ENCODE measurements around the gene STK32C.
"Not testable (repeated sequence)": the region's sequence is repeated elsewhere in the genome, so short reads cannot be mapped to it uniquely, and the experiment has no call there.

Gene STK32C

DNA sequence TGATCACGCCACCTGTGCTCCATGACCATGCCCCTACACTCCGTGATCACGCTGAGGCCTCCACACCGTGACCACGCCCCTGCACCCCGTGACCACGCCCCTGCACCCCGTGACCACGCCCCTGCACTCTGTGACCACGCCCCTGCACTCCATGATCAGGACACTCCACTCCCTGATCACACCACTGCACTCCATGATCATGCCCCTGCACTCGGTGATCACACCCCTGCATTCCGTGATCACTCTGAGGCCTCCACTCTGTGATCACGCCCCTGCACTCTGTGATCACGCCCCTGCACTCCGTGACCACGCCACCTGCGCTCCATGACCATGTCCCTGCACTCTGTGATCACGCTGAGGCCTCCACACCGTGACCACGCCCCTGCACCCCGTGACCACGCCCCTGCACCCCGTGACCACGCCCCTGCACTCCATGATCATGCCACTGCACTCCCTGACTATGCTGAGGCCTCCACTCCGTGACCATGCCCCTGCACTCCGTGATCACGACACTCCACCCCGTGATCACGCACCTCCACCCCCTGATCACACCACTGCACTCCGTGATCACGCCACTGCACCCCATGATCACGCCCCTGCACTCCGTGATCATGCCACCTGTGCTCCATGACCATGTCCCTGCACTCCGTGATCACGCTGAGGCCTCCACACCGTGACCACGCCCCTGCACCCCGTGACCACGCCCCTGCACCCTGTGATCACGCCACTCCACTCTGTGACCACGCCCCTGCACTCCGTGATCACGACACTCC, 27.7 kb downstream of the STK32C start:
- no peak for DNase-seq

DNA sequence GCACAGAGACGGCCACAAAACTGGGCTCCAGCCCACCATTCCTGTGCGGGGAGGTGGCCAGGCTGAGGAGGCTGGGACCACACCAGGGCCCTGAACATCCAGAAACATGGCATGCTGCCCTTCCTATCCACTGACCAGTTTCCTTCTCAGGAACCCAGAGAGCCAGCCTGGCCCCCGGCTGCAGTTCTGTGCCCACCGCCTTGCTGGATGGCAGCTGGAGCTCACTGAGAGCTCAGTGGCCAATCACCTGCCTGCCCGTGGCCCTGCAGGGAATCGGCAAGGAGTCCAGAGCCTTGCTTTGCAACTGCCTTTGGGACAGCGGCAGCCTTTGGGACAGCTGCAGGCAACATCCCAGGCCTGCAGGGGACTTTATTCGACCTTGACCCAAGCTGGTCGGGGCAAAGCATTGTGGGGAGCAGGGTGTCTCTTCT, 30.4 kb downstream of the STK32C start:
- no peak for DNase-seq

GRCh38 chr10:132276706-132277105, 31.0 kb downstream of the STK32C start:
- no peak for DNase-seq

- DNase-seq = no peak
Observed at GRCh38 chr10:132276179-132276675, 31.5 kb downstream of the STK32C start.

DNA sequence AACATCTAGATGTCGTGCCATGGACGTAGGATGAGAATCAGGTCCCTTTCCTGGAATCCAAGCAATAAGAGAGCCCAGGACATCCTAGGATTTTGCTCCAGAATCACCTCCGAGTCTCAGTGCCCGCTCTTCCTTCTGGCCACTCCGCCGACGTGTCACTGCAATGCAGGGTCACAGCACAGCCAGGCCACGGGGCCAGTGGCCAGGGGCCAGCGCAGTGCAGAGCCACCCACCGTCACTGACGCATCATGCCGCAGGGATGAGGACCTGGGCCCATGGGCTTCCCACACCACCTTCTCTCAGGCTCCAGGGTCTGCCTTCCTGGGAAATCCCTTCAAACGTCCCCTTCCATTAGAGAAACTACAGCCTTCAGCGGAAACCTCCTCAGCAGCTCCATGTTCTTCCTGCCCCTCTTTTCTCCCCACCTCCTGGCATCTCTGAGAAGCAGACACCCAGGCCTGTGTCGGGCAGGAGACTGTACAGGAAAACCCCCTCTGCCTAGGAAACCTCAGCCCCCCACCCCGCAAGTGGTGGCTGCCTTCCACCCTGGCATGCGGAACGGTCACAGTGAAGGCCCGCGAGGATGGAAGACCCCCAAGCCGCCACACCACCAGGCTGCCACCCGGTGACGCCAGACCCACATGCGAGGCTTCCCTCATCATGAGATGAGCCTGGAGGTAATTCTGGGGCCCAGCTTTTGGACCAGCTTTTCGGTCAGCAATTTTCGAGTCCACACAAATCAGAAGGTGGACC, 32.1 kb downstream of the STK32C start:
- DNase-seq = no peak

DNA sequence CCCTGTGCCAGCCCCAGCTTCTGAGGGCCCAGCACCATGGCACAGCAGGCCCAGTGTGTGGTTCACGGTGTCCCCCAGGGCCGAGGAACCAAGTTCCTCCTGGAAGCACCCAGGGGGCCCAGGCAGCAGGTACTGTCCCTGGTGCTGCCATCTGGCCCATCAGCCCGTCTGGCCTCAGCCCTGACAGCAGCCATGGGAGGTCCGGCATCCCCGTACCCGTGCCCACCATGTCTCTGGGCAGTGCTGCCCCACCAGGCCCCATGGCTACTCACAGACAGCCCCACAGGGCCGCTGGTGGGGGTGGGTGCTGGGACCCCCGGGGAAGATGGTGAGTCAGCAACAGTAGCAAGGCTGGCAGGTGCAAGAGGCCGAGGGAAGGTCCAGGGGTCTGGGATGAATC, 32.8 kb downstream of the STK32C start:
- DNase-seq = no peak

- no peak for DNase-seq
Observed at GRCh38 chr10:132274581-132274980, 33.2 kb downstream of the STK32C start.

GRCh38 chr10:132273966-132274365, 33.8 kb downstream of the STK32C start:
- DNase-seq = no peak

DNA sequence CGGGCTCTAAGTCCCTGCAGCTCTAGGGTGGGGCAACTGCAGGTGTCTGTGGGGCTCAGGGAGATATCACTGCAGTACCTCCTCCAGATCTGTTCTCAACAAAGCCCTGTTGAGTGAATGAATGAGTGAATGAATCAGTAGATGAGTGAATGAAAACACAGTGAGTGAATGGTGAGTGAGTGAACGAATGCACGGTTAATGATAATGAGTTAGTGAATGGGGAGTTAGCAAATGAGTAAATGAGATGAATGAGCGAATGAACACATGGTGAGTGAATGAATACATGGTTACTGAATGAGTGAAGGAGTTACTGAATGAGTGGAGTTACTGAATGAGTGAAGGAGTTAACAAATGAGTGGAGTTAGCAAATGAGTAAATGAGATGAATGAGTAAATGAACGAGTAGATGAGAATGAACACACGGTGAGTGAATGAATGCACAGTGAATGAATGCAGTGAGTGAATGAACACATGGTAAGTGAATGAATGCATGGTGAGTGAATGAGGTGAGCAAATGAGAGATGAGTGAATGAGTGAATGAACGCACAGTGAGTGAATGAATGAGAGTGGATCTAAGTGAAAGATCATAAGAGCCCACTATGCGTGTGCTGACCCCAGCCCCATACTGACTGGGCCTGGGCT, 34.3 kb downstream of the STK32C start:
- DNase-seq = no peak

DNA sequence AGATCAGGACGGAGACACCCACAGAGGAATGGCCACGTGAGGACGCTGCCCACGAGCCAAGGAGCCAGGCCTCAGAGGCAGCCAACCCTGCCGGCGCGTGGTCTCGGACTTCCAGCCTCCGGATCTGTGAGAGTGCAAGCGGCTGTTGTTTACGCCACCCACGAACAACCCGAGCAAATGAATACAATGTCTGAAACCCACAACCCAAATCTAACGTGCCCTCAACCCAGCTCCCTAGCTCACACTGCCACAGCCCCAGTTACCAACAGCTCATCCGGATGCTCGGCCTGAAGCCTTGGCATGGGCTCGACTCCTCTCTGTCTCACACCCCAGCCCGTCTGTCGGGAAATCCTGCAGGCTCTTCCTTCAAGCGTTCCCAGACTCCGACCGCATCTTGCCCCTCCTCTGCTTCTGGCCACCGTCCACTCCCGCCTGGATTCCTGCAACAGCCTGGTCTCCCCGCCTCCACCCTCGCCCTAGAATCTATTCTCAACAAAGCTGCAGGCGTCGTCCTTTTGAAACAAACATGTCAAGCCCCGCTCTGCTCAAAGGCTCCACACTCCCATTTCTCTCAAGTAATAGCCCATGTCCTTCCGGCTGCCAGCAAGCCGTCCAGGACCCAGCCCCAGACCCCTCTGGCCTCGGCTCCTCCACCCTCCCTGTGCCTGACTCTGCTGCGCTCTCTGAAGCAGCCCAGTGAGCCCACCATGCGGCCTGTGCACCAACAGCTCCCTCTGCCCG, 35.3 kb downstream of the STK32C start:
- DNase-seq = no peak

DNA sequence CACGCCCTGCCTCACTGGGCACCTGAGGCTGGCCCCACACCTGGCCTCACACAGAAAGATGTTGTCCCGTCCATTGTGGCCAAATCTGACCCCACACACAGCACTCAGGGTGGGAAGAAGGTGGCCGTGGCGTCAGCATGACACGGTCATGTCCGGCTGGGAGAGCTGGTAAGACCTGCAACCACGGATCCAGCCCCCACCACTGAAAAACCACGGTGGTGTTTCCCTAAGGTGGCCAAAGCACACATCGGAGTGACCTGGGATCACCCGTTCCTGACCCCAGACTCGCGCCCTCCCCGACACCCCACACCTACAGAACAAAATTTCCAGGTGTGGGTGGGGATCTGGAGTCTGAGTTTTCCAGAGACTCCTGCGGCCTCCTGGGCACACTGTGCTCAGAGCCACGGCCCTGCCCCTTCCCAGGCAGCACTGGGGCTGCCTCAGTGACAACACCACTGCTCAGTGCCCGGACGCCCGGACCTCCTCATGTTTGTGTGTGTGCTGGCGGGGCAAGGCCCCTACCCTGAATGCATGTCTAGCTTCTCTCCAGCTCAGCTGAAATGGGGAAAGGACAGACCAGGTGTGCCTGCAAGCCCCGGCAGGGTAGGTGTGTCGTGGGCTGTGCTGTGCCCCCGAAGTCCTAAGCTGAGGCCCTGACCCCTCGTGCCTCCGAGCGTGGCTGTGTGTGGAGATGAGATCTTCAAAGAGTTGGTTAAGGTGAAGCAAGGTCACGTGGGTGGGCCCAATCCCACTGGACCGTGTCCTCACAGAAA, 36.1 kb downstream of the STK32C start:
- no peak for DNase-seq

- no peak for DNase-seq
Observed at GRCh38 chr10:132270721-132271457, 36.9 kb downstream of the STK32C start.

GRCh38 chr10:132270256-132270655, 37.5 kb downstream of the STK32C start:
- no peak for DNase-seq

DNA sequence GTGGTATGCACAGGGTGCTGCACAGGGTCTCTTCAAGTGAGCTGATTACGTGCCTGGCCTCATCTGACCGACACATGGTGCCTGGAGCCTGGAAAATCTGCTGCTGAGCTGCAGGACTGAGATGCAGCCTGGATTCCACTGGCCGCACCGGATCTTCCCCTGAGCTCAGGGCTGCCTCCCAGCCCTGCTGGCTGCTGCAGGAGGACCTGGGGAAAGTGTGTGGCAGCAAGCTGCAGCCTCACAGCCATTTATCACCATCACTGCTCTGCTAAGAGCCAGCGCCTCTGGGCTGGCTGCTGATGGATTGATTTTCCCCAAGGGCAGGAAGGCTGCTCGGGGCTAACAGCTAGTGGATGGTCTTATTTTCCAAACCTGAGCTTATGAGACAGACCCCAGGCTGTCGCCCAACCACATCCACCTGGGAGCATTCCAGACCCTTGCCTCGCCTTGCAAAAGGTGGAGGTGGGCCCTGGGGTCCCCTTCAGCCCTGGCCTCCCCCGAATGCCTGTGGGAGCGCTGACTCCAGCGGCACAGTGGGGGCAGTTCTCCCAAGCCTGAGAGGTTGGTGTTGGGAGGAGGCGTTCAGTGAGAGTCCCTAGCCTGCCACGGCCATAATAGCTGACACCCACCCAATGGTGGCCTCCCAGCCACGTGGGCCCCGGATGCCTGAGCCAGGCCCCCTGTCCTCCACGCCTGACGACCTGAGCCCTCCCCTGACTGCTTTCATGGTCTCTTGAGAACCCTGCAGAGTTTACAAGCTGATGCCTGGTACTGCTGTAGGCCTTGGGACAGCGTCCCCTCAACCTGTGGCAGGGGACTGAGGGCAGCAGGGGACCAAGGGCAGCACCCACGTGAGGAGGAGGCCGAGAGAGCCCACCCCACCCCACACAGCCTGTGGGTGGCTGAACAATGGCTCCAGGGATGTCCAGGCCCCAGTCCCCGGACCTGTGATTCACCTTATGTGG, 38.2 kb downstream of the STK32C start:
- DNase-seq = no peak

DNA sequence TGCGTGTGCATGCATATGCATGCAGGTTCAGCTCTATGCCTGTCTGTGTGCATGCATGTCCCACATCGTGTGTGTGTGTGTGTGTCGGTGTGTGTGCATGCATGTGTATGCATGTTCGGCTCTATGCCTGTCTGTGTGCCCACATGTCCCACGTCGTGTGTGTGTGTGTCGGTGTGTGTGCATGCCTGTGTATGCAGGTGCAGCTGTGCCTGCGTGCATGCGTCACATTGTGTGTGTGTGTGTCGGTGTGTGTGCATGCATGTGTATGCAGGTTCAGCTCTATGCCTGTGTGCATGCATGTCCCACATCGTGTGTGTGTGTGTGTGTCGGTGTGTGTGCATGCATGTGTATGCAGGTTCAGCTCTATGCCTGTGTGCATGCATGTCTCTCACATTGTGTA, 39.8 kb downstream of the STK32C start:
- DNase-seq = not testable (repeated sequence)

DNA sequence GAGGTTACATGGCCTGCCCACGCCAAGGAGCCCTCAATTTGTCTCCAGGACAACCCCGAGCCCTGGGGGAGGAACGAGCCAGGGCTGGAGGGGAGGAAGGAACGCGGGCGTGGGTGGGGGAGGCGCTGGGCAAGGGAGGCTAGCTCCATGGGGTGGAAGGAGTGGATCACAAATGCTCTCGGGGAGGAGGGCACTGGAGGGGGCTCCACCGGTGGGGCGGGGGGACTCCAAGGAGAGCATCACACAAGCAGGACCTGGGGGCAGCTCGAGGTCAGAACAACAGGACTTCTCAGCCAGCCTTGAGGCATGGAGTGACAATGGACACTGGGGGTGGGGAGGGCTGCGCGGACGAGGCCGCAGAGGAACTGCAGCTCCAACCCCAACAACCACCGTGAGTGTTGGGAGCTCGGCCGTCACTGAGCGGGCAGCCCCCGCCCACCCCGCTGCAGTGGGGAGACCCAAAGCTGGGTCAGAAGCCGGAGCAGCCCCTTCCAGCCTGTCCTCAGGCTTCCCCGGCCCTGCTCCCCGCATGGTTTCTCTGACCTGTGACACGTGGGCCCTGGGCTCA, 41.1 kb downstream of the STK32C start:
- no peak for DNase-seq

- DNase-seq = peak; percentile 83
Observed at GRCh38 chr10:132265890-132266496, 41.8 kb downstream of the STK32C start.

- DNase-seq = peak; percentile 22
Observed at GRCh38 chr10:132264966-132265889, 42.5 kb downstream of the STK32C start.

Data from NCI-H748 treated with DMSO at 0.1 percent for 48 hours (cell line).